Heart right ventricle (tissue), 16 donors: Measurements from ENCODE around the gene TFEB. TPM values are rescaled to one million over a fixed set of nuclear protein-coding genes. Genes with fewer than 3 reads are reported as not detected.

Experiments
- ATAC-seq, 8 donors: fragments of 200-7000 bp; cut with Tn5 transposase; one replicate each; pipeline ENCODE4 v1.9.1; 2020; ENCODE audit warnings: mild to moderate bottlenecking in 8 of 8, moderate library complexity in 8 of 8, moderate number of reproducible peaks in 1 of 8
- DNase-seq, 2 donors: peaks; one replicate each; pipeline ENCODE4 v3.0.0-alpha.2; 2020
- H3K27ac ChIP-seq, 10 donors: fragments of 200-600 bp; sonication (generic) in 2 of 10; one replicate each; pipeline versions ENCODE4 v1.5.0 to v1.8.0; 2020 to 2022; ENCODE audit warnings: mild to moderate bottlenecking in 3 of 10
- H3K27me3 ChIP-seq, 7 donors: fragments of 200-600 bp; one replicate each; pipeline ENCODE4 v1.8.0; 2021 to 2022; ENCODE audit warnings: mild to moderate bottlenecking in 2 of 7
- H3K36me3 ChIP-seq, 9 donors: fragments of 200-600 bp; sonication (generic) in 1 of 9; one replicate each; pipeline versions ENCODE4 v1.5.0 to v1.8.0; 2020 to 2022; ENCODE audit warnings: mild to moderate bottlenecking in 2 of 9
- H3K4me1 ChIP-seq, 9 donors: fragments of 200-600 bp; sonication (generic) in 1 of 9; one replicate each; pipeline versions ENCODE4 v1.5.0 to v1.8.0; 2020 to 2022; ENCODE audit warnings: mild to moderate bottlenecking in 4 of 9
- H3K4me3 ChIP-seq, 10 donors: fragments of 200-600 bp; sonication (generic) in 2 of 10; one replicate each; pipeline versions ENCODE4 v1.5.0 to v1.8.0; 2020 to 2022; ENCODE audit warnings: mild to moderate bottlenecking in 7 of 10, moderate library complexity in 2 of 10
- H3K9me3 ChIP-seq, 11 donors: fragments of 200-600 bp in 10 of 11; sonication (generic) in 2 of 11; one replicate each; pipeline versions ENCODE4 v1.5.0 to v1.8.0; 2013 to 2022; ENCODE audit warnings: mild to moderate bottlenecking in 2 of 11, control low read depth in 1 of 11, moderate library complexity in 1 of 11
- CTCF ChIP-seq, 9 donors: fragments of 200-600 bp; sonication (generic) in 2 of 9; IDR thresholded peaks; one replicate each; pipeline versions ENCODE4 v1.5.0 to v1.8.0; 2021 to 2022; ENCODE audit warnings: antibody characterized with exemption in 9 of 9, mild to moderate bottlenecking in 5 of 9, moderate library complexity in 1 of 9
- WGBS, 2 donors: extraction: QIAGEN DNeasy Blood & Tissue Kit; methylation state at CpG; one replicate each; pipeline ENCODE4 v1.1.7; 2013; ENCODE audit warnings: inconsistent platforms in 1 of 2; 5-methylcytosine and 5-hydroxymethylcytosine counted together
- intact Hi-C, 10 donors: fragments of 100-400 bp; cut with DNase I; formaldehyde crosslinking; loops; one replicate each; pipeline versions ENCODE4 v1.11.1 to v1.14.2; 2022
- polyA plus RNA-seq, 2 donors: library from polyadenylated mRNA; stranded (reverse); fragments of 200-250 nt; gene quantifications; one replicate each; pipeline ENCODE4 v1.2.3, GENCODE V29; 2013
- total RNA-seq, 10 donors: library from RNA; stranded (reverse); fragmentation: NEBNext Ultra II Directional in 3 of 10; extraction: Animal tissue kit (Norgen Biotek cat#: 25700) in 3 of 10; gene quantifications; one replicate each; pipeline versions ENCODE4 v1.2.1 to v1.2.4, GENCODE V29; 2021 to 2023
- donor health status: Arrhythmogenic right ventricular cardiomyopathy.
- donor health status: ischemic (EF 13 %, LVEDD 7.1; RV severe dilation, severe dysfunction).
- donor health status: healthy with polysubstance abuse.
- donor health status: DM: no; HTN: yes; CAD: no.
- donor health status: DM: no; HTN: no; CAD: no.
- donor health status: ischemic (EF 25% LVEDD 6.9; RV normal size, moderate dysfunction).
- donor health status: ischemic (EF 25% LVEDD 5.7; RV mildly dilated, moderate dysfunction).
- donor health status: healthy.
- donor health status: DM: yes; HTN: yes; CAD: no.
- donor health status: Ischemic cardiomyopathy.
- donor health status: ischemic (EF 35%, LVEDD 5.7; RV mildly dilated, moderate dysfunction).
- donor health status: nonischemic (EF 11% LVEDD 7.7; RV severe dilation, severe dysfunction).
- donor health status: DM: yes; HTN: yes; CAD: no.
- donor health status: PGD.
- donor health status: ischemic (EF 29% LVEDD 5.4; RV normal size, mild dysfunction).
- donor health status: nonischemic (EF 23%, LVEDD 6.1; RV moderate dilation, normal function).

Gene TFEB
- total and polyA plus RNA-seq, 12 donors: 29.2 to 52.3 (median 39.6) TPM

GRCh38 chr6:41693281-41694240, 41.8 kb downstream of the TFEB start:
- Histone ChIP-seq H3K4me3 (no peak overlapping the region), H3K36me3 (peaks cover 0 to 40% (median 16%) of the 10 kb centered on the region in 9 donors), H3K27ac (no peak overlapping the region), H3K27me3 (no peaks in the 10 kb centered on the region), H3K4me1 (peaks cover 0 to 58% (median 26%) of the 10 kb centered on the region in 9 donors), H3K9me3 (no peaks in the 10 kb centered on the region)
- ATAC-seq: peak in 5 of 8 donors; percentile 27 to 57 (median 46)
- 70% methylated on average over 10 of the region's 10 CpGs for WGBS, 2 donors
- DNase-seq: no peak
- TF ChIP-seq CTCF (IDR thresholded peaks at IDR 0.05): no peak
- intact Hi-C loops: loop anchor here in 2 of 10 donors (10.0 kb wide), 1 partner anchor 81 kb away; the partner anchor contains the start of gene FRS3 (in 2 of the 2)

GRCh38 chr6:41692730-41693129, 42.7 kb downstream of the TFEB start:
- DNase-seq (no peak), ATAC-seq (no peak)
- Histone ChIP-seq H3K36me3 (peaks cover 0 to 43% (median 18%) of the 10 kb centered on the region in 9 donors), H3K9me3 (no peaks in the 10 kb centered on the region), H3K27me3 (no peaks in the 10 kb centered on the region), H3K27ac (no peak overlapping the region), H3K4me3 (no peak overlapping the region), H3K4me1 (peaks cover 0 to 54% (median 22%) of the 10 kb centered on the region in 9 donors)
- WGBS, 2 donors: 90 to 93% methylated on average over 2 of the region's 2 CpGs
- no peak for TF ChIP-seq CTCF (IDR thresholded peaks at IDR 0.05)
- intact Hi-C loops: loop anchor here in 2 of 10 donors (10.0 kb wide), 1 partner anchor 82 kb away; the partner anchor contains the start of gene FRS3 (in 2 of the 2)

- ATAC-seq (no peak), DNase-seq (no peak)
- H3K36me3 ChIP-seq: peaks cover 0 to 47% (median 24%) of the 10 kb centered on the region in 9 donors
- no peak for TF ChIP-seq CTCF (IDR thresholded peaks at IDR 0.05)
- intact Hi-C loops: loop anchor here in 2 of 10 donors (10.0 kb wide), 1 partner anchor 83 kb away; the partner anchor contains the start of gene FRS3 (in 2 of the 2)
- H3K27me3 ChIP-seq: no peaks in the 10 kb centered on the region
- H3K4me1 ChIP-seq: peaks cover 0 to 51% (median 20%) of the 10 kb centered on the region in 9 donors
- no peaks in the 10 kb centered on the region for H3K9me3 ChIP-seq
- no peak overlapping the region for H3K4me3 ChIP-seq
- no peak overlapping the region for H3K27ac ChIP-seq
These were observed 43.2 kb downstream of the TFEB start for GRCh38 chr6:41692080-41692675.

- WGBS, 2 donors: 80 to 88% methylated on average over 8 of the region's 8 CpGs
- peaks cover 0 to 50% (median 20%) of the 10 kb centered on the region in 9 donors for H3K4me1 ChIP-seq
- no peaks in the 10 kb centered on the region for H3K27me3 ChIP-seq
- no peak for TF ChIP-seq CTCF (IDR thresholded peaks at IDR 0.05)
- H3K27ac ChIP-seq: no peak overlapping the region
- H3K9me3 ChIP-seq: no peaks in the 10 kb centered on the region
- intact Hi-C loops: loop anchor here in 2 of 10 donors (10.0 kb wide), 1 partner anchor 83 kb away; the partner anchor contains the start of gene FRS3 (in 2 of the 2)
- ATAC-seq (no peak), DNase-seq (no peak)
- H3K4me3 ChIP-seq: no peak overlapping the region
- peaks cover 0 to 49% (median 29%) of the 10 kb centered on the region in 9 donors for H3K36me3 ChIP-seq
These were observed 43.9 kb downstream of the TFEB start for GRCh38 chr6:41691426-41692079.
